ENCODE results near the gene CBLL1.
A peak's percentile ranks its signal among the peaks of the same experiment; 100 is the strongest.

CBLL1 gene

GRCh38 chr7:107744345-107744750, 406 bp downstream of the CBLL1 start:
- DNase-seq, result peak in 1 of 6 experiments; percentile 23

GRCh38 chr7:107746006-107746405, 2.1 kb downstream of the CBLL1 start:
- DNase-seq, result no peak

- DNase-seq, result no peak
Observed at GRCh38 chr7:107751113-107751512, 7.2 kb downstream of the CBLL1 start.

GRCh38 chr7:107754642-107755041, 10.7 kb downstream of the CBLL1 start:
- no peak for DNase-seq

GRCh38 chr7:107758667-107759066, 14.7 kb downstream of the CBLL1 start:
- DNase-seq, result no peak

- no peak for DNase-seq
Observed at GRCh38 chr7:107767391-107767790, 23.4 kb downstream of the CBLL1 start.

- no peak for DNase-seq
Observed at GRCh38 chr7:107768263-107768662, 24.3 kb downstream of the CBLL1 start.

- no peak for DNase-seq
Observed at GRCh38 chr7:107773027-107773426, 29.1 kb downstream of the CBLL1 start.

GRCh38 chr7:107777702-107778101, 33.8 kb downstream of the CBLL1 start:
- DNase-seq, result no peak

- no peak for DNase-seq
Observed at GRCh38 chr7:107778283-107778682, 34.3 kb downstream of the CBLL1 start.

- no peak for DNase-seq
Observed at GRCh38 chr7:107779647-107780099, 35.7 kb downstream of the CBLL1 start.

- DNase-seq, result no peak
Observed at GRCh38 chr7:107782374-107782773, 38.4 kb downstream of the CBLL1 start.

GRCh38 chr7:107783648-107784047, 39.7 kb downstream of the CBLL1 start:
- DNase-seq, result no peak

GRCh38 chr7:107785170-107785569, 41.2 kb downstream of the CBLL1 start:
- DNase-seq, result no peak

- no peak for DNase-seq
Observed at GRCh38 chr7:107785926-107786325, 42.0 kb downstream of the CBLL1 start.

- DNase-seq, result no peak
Observed at GRCh38 chr7:107788216-107788615, 44.3 kb downstream of the CBLL1 start.

- no peak for DNase-seq
Observed at GRCh38 chr7:107788662-107789061, 44.7 kb downstream of the CBLL1 start.

GRCh38 chr7:107789647-107790046, 45.7 kb downstream of the CBLL1 start:
- DNase-seq, result no peak

GRCh38 chr7:107792364-107792763, 48.4 kb downstream of the CBLL1 start:
- no peak for DNase-seq

GRCh38 chr7:107799647-107800264, 55.8 kb downstream of the CBLL1 start:
- no peak for DNase-seq

- DNase-seq, result no peak
Observed at GRCh38 chr7:107803009-107803610, 59.2 kb downstream of the CBLL1 start, which contains the start of gene SLC26A3. Gene SLC26A3 (minus strand): TSS chr7:107803223. CDS start chr7:107794509, 8,714 bp downstream.

GRCh38 chr7:107809179-107809578, 65.2 kb downstream of the CBLL1 start:
- DNase-seq, result no peak

- no peak for DNase-seq
Observed at GRCh38 chr7:107810626-107811025, 66.7 kb downstream of the CBLL1 start.
